Left ventricle myocardium inferior (tissue), 1 donor: ENCODE measurements around the gene LYG1. TPM values are rescaled to one million over a fixed set of nuclear protein-coding genes. Genes with fewer than 3 reads are reported as not detected.
"Not testable (repeated sequence)": the region's sequence is repeated elsewhere in the genome, so short reads cannot be mapped to it uniquely, and the experiment has no call there.

Source experiments
- DNase-seq: peaks from one replicate; pipeline ENCODE4 v3.0.0-alpha.2; 2020
- H3K27ac ChIP-seq: fragments of 200-600 bp; replicated peaks from 2 replicates; pipeline ENCODE4 v1.8.0; 2021
- H3K27me3 ChIP-seq: fragments of 200-600 bp; 2 replicates; pipeline ENCODE4 v1.8.0; 2021; ENCODE audit warnings: low read depth
- H3K36me3 ChIP-seq: fragments of 200-600 bp; 2 replicates; pipeline ENCODE4 v1.8.0; 2021
- H3K4me1 ChIP-seq: fragments of 200-600 bp; 2 replicates; pipeline ENCODE4 v1.8.0; 2021
- H3K4me3 ChIP-seq: fragments of 200-600 bp; 2 replicates; pipeline ENCODE4 v1.8.0; 2021; ENCODE audit warnings: mild to moderate bottlenecking, moderate library complexity
- H3K9me3 ChIP-seq: fragments of 200-600 bp; replicated peaks from 2 replicates; pipeline ENCODE4 v1.8.0; 2021
- intact Hi-C: fragments of 100-400 bp; cut with micrococcal nuclease; formaldehyde crosslinking; loops from one replicate; pipeline ENCODE4 v1.11.0; 2022
- total RNA-seq: library from RNA; stranded (reverse); fragmentation: NEBNext Ultra II Directional; extraction: Animal tissue kit (Norgen Biotek cat#: 25700); gene quantifications from one replicate; pipeline ENCODE4 v1.2.1, GENCODE V29; 2021
- TF ChIP-seq, protein P1 (sequence below): fragments of 200-600 bp; IDR thresholded peaks from 2 replicates; pipeline ENCODE4 v1.8.0; 2021; ENCODE audit warnings: antibody characterized with exemption, mild to moderate bottlenecking, borderline replicate concordance
- donor health status: DM: no; HTN: yes; CAD: no; lungs with severe emphysema.

The LYG1 gene
- total RNA-seq, 1 donor from 2014 or later, result 0.58 TPM

GRCh38 chr2:99325384-99325783 is 24.4 kb upstream of the LYG1 start:
- H3K27me3 ChIP-seq, result no peaks in the 10 kb centered on the region
- intact Hi-C loops, result no loop called here
- H3K36me3 ChIP-seq, result peaks cover 99% of the 10 kb centered on the region
- no peak overlapping the region for H3K27ac ChIP-seq
- no peak for DNase-seq
- no peak overlapping the region for H3K4me3 ChIP-seq
- no peaks in the 10 kb centered on the region for H3K9me3 ChIP-seq
- TF ChIP-seq, protein P1, sequence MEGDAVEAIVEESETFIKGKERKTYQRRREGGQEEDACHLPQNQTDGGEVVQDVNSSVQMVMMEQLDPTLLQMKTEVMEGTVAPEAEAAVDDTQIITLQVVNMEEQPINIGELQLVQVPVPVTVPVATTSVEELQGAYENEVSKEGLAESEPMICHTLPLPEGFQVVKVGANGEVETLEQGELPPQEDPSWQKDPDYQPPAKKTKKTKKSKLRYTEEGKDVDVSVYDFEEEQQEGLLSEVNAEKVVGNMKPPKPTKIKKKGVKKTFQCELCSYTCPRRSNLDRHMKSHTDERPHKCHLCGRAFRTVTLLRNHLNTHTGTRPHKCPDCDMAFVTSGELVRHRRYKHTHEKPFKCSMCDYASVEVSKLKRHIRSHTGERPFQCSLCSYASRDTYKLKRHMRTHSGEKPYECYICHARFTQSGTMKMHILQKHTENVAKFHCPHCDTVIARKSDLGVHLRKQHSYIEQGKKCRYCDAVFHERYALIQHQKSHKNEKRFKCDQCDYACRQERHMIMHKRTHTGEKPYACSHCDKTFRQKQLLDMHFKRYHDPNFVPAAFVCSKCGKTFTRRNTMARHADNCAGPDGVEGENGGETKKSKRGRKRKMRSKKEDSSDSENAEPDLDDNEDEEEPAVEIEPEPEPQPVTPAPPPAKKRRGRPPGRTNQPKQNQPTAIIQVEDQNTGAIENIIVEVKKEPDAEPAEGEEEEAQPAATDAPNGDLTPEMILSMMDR, result no peak
- H3K4me1 ChIP-seq, result no peaks in the 10 kb centered on the region

GRCh38 chr2:99317873-99318200 is 16.8 kb upstream of the LYG1 start:
- H3K4me1 ChIP-seq, H3K27me3 ChIP-seq, H3K27ac ChIP-seq, DNase-seq, H3K4me3 ChIP-seq, intact Hi-C loops, H3K9me3 ChIP-seq: not testable (repeated sequence)
- peaks cover 61% of the 10 kb centered on the region for H3K36me3 ChIP-seq

GRCh38 chr2:99317161-99317872 is 16.3 kb upstream of the LYG1 start:
- Histone ChIP-seq H3K4me1 (no peaks in the 10 kb centered on the region), H3K9me3 (no peaks in the 10 kb centered on the region), H3K27ac (no peak overlapping the region), H3K27me3 (no peaks in the 10 kb centered on the region), H3K36me3 (peaks cover 56% of the 10 kb centered on the region), H3K4me3 (no peak overlapping the region)
- no peak for DNase-seq
- intact Hi-C loops, result no loop called here
- TF ChIP-seq, protein P1, result no peak

DNA sequence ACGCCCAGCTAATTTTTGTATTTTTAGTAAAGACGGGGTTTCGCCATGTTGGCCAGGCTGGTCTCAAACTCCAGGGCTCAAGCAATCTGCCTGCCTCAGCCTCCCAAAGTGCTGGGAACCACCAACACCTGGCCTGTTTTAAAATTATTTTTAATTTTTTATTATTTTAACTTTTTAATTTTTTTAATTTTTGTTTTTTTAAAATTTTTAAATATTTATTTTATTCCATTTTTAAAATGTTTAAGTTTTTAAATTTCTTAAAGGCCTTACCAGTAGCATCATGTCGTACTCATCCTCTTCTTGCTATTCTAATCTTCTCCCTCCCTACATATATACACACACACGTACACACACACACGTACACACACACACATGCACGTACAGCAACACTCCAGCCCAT is 1.4 kb downstream of the LYG1 start:
- DNase-seq, result no peak
- TF ChIP-seq, protein P1, result no peak
- H3K27ac ChIP-seq, result no peak overlapping the region
- peaks cover 17% of the 10 kb centered on the region for H3K36me3 ChIP-seq
- no peaks in the 10 kb centered on the region for H3K4me1 ChIP-seq
- no peaks in the 10 kb centered on the region for H3K27me3 ChIP-seq
- intact Hi-C loops, result no loop called here
- H3K9me3 ChIP-seq, result no peaks in the 10 kb centered on the region
- no peak overlapping the region for H3K4me3 ChIP-seq

GRCh38 chr2:99297994-99298393 is 3.0 kb downstream of the LYG1 start:
- no peak overlapping the region for H3K4me3 ChIP-seq
- no peaks in the 10 kb centered on the region for H3K9me3 ChIP-seq
- TF ChIP-seq, protein P1, result no peak
- intact Hi-C loops, result no loop called here
- DNase-seq, result no peak
- H3K4me1 ChIP-seq, result no peaks in the 10 kb centered on the region
- no peak overlapping the region for H3K27ac ChIP-seq
- peaks cover 11% of the 10 kb centered on the region for H3K36me3 ChIP-seq
- no peaks in the 10 kb centered on the region for H3K27me3 ChIP-seq

- no peak for DNase-seq
- H3K4me3 ChIP-seq, result no peak overlapping the region
- peaks cover 49% of the 10 kb centered on the region for H3K36me3 ChIP-seq
- H3K27me3 ChIP-seq, result no peaks in the 10 kb centered on the region
- no peaks in the 10 kb centered on the region for H3K4me1 ChIP-seq
- H3K27ac ChIP-seq, result no peak overlapping the region
- H3K9me3 ChIP-seq, result peaks cover 3% of the 10 kb centered on the region
- intact Hi-C loops, result no loop called here
- TF ChIP-seq, protein P1, result no peak
These were observed 15.5 kb downstream of the LYG1 start for GRCh38 chr2:99285526-99285925.
